ENCODE measurements around the gene KCNF1.

DNA sequence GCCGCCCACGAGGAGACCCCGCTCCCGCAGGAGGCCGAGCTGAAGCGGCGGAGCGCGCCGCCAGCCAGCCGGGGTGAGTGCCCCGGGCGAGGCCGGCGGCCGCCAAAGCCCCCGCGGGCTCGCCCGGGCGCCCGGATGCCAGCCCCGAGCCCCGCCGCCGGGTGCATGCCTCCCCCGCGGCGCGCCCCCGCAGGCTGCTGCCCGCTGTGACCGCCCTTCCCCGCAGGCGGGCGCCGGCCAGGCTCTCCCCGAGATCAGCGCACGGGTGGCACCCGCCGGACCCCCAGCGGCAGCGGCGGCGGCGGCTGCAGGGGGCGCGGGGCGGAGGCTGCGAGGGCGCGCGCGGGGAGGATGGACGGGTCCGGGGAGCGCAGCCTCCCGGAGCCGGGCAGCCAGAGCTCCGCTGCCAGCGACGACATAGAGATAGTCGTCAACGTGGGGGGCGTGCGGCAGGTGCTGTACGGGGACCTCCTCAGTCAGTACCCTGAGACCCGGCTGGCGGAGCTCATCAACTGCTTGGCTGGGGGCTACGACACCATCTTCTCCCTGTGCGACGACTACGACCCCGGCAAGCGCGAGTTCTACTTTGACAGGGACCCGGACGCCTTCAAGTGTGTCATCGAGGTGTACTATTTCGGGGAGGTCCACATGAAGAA, 470 bp downstream of the KCNF1 start:
- TF ChIP-seq, protein P1, sequence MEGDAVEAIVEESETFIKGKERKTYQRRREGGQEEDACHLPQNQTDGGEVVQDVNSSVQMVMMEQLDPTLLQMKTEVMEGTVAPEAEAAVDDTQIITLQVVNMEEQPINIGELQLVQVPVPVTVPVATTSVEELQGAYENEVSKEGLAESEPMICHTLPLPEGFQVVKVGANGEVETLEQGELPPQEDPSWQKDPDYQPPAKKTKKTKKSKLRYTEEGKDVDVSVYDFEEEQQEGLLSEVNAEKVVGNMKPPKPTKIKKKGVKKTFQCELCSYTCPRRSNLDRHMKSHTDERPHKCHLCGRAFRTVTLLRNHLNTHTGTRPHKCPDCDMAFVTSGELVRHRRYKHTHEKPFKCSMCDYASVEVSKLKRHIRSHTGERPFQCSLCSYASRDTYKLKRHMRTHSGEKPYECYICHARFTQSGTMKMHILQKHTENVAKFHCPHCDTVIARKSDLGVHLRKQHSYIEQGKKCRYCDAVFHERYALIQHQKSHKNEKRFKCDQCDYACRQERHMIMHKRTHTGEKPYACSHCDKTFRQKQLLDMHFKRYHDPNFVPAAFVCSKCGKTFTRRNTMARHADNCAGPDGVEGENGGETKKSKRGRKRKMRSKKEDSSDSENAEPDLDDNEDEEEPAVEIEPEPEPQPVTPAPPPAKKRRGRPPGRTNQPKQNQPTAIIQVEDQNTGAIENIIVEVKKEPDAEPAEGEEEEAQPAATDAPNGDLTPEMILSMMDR (conservative IDR thresholded peaks at IDR 0.05): no peak
- no peak for TF ChIP-seq ZFX (IDR thresholded peaks at IDR 0.05)
